Measurements from ENCODE around the gene SORCS2.

GRCh38 chr4:7153711-7154110, 38.6 kb upstream of the SORCS2 start:
- TF ChIP-seq CTCF (IDR thresholded peaks at IDR 0.05) (no peak), POLR2A (IDR thresholded peaks at IDR 0.05) (no peak)

Data from breast epithelium (tissue), 3 donors.